Stimulated activated naive CD4-positive, alpha-beta T cell treated with Interleukin-2 at 50 U/mL for 16 hours (primary cell): ENCODE data around the gene INAVA.

Experiments
- DNase-seq: peaks from one replicate; lab custom pipeline; 2025; lab: John Stamatoyannopoulos, UW

Gene INAVA, protein sequence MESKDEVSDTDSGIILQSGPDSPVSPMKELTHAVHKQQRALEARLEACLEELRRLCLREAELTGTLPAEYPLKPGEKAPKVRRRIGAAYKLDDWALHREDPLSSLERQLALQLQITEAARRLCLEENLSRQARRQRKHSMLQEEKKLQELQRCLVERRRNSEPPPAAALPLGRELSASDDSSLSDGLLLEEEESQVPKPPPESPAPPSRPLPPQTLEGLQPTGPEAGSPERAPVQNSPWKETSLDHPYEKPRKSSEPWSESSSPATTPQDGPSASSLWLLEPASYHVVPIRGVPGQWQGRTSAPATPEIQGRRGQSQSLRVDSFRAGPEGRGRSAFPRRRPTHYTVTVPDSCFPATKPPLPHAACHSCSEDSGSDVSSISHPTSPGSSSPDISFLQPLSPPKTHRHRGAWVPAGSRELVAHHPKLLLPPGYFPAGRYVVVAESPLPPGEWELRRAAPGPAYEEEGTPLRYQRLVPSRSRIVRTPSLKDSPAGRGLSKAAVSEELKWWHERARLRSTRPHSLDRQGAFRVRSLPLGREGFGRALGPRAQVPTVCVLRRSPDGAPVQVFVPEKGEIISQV

DNA sequence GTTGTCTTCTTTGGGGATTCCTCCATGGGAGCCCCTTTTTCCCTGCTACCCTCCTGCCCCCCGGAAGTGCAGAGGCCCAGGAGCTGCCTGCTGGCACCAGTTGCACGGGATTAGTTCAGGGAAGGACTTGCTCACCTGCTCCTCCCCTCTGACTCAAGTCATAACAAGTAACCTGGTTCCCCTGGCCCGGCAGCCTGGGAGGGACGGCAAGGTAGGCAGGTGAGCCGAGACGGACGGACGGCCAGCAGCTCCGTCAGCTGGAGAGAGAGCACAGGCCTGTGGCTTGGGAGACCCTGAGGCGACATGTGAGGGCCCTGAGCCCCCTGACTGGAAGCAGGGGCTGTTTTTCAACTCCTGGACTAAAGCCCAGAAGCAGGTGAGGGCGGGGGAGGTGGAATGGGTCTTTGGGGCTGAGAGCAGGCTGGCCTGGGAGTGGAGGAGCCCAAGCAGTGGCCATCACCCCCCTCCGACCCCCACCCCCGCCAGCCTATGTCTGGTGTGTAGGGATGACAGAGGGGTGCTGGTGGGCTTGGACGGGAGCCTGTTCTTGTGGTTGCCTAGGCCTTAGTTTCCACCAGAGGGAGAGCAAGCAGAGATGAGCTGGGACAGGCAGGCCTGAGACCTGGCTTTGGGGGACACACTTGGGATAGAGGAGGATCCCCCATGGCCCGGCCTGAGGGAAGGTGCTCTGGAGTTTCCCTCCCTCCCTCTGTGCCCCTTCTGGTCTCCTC, at the start of gene INAVA:
TSS of gene INAVA (plus strand) at position 189 of the 731 bp plus-strand sequence. CDS start 3,501 bp downstream, outside the sequence.
- no peak for DNase-seq

DNA sequence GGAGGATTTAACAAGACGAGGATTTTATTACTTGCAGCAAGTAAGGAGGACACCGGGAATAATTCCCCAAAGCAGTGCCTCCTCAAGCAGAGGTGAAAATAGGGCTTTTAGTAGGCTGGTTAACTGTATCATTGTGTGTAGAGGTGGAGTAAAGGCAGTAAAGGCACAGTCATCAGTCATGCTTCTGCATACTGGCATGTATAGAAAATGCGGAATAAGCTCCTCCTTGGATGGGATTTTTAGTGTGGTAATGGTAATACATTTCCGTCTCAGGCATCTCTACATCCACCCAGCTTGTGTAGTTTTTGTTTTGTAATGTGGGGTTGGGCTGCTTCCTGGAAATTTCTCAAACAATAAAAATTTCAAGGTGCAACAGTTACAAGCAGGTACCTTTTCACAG, 49.3 kb upstream of the INAVA start:
- DNase-seq, result no peak

DNA sequence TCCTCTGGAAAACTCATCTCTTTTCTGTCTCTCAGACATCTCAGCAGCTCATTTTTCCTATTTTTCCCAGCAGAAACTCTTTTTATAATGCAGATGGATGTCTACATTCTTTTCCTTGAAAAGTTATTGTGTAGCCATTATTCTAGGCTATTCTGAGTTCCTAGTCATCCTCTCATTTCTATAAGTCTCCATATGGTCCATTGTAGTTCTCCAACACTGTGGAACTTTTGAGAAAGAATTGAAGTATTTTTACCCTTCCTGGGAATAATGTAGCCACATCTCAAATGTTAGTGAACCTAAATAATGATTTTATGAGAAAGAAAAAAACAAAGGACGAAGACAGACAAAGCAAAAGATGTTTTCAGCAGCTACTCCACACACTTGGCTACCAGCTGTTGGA, 48.3 kb upstream of the INAVA start:
- no peak for DNase-seq

DNA sequence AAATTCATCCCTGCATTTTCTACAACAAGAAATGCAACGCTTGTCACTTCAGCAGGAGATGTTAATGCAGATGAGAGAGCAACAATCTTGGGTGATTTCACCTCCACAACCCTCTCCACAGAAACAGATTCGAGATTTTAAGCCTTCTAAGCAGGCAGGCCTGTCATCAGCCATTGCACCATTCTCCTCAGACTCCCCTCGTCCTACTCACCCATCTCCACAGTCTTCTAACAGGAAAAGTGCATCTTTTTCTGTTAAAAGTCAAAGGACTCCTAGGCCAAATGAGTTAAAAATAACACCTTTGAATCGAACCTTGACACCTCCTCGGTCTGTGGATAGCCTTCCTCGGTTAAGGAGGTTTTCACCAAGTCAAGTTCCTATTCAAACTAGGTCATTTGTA, 45.3 kb upstream of the INAVA start:
- no peak for DNase-seq

DNA sequence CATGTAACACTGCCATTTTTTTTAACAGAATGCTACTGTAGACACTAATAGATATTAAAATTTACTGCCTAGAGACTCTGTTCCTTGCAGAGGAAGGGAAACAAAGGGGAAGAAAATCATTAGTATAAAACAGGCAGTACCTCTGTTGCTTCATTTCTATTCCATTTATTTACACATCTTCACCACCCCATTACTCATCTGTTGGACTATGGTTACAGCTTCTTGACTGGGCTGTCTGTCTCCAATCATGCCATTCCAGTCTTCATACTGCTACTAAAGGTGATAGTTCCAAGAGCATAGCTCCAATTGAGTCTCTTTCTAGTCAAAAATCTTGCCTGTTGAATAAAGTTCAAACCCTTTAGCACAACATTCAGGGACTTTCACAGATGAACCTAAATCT, 44.1 kb upstream of the INAVA start:
- no peak for DNase-seq

DNA sequence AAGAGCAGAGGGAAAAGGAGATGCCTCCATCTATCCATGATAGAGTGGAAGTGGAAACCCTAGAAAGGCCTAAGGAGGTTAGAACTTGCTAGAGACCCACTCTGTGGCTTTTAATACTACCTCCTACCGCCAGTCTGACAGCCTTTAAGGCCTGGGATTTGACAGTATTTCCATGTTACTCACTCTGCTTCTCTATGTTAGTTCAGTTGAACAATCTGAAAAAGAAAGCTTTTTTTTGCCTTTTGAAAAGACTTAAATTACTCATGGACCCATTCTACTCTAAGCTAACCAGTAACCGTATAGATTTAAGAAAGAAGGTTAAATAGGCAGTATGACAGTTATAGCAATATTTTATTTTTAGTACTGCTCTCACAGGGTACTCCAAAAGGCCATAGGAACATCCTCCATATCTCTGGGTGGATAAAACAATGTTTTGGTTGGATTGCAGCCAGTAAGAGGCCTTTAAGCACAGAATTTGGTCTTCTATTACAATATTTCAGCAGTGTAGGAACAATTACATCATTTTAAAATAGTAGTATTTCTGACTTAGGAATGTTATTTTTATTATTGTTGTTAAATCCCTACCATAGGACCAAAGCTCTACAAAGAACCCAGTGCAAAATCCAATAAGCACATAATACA, 37.9 kb upstream of the INAVA start:
- DNase-seq, result no peak

DNA sequence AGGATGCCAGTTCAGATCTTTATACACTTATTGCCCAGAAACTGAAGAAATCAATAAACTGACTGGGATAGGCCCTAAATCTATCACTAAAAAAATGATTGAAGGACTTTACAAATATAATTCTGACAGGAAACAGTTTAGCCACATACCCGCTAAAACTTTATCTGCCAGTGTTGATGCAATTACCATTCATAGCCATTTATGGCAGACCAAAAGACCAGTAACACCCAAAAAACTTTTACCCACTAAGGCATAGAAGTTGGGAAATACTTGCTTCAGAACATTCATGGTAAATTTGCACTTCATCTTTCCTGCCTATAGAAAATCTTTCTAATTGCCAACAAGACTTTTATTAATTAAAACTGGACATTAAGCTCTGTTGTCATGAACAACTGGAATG, 36.9 kb upstream of the INAVA start:
- no peak for DNase-seq

DNA sequence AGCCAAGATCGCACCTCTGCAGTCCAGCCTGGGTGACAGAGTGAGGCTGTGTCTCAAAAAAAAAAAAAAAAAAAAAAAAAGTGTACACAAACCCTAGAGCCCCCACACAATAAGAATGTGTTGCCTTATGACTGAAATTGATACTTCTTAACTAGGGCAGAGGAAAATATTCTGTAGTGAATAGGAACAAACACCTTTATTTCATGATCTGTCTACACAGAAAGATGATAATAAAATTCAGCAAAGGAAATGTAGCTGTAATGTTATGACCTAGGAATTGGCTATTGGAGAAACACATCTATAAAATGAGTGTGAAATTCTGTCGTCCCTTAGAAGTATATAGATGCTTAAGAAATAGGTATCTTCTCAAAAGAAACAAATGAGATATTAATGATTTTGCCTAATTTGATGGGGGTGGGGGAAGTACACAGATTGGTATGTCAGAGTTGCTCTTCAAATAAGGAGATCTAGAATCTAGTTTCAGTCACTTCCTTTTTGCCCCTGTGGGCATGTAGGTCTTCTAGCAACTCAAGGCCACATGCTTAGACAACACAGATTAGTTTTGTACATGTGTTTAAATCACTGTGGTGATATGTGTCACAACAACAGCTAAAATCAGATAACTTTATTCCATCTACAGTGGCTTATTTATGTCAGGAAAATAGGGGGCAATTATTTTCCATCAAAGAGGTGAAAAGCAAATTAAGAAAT, 32.6 kb upstream of the INAVA start:
- no peak for DNase-seq

DNA sequence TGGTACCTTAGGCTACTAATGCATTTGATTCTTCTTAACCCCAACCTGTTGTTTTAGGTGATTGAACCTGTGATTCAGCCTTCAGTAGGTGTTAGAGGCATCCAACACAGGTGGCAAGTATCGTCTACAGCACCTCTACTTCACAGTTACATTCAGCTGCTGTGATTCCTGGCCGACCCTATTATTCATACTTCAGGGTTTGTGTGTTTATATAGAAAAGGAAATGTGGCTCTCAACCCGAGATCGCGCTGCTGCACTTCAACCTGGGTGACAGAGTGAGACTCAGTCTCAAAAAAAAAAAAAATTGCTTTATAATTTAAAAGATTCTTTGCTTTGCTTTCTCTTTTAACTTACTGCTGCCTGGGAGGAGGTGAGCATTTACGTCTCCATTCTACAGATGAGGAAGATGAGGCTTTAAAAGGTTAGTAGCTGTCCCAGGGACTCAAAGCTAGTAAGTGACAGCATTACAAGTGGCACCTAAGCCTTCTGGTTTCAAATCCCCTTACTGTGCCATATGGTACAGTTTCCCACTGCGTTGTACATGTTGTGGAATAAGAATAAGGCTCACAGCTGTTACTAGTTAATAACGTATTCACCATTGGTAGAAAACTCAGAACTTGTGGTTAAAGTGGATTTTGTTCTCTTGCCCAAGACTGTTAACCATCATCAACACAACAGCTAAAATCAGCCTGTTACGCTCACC, 31.8 kb upstream of the INAVA start:
- DNase-seq, result no peak

DNA sequence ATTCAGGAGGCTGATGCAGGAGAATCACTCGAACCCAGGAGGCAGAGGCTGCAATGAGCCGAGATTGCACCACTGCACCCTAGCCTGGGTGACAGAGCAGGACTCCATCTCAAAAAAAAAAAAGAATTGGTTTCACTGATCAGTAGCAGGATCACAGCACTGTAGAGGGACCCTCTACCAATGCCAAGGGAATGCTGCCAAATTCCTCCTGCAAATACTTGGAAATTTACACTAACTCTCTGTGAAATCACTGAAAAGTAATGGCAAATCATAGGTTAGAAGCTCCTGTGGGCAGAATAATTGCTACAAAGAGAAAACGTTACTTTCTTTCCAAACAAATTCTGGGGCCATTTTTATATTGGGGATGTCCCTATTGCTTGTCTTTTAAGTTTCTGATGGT, 28.6 kb upstream of the INAVA start:
- DNase-seq, result no peak

DNA sequence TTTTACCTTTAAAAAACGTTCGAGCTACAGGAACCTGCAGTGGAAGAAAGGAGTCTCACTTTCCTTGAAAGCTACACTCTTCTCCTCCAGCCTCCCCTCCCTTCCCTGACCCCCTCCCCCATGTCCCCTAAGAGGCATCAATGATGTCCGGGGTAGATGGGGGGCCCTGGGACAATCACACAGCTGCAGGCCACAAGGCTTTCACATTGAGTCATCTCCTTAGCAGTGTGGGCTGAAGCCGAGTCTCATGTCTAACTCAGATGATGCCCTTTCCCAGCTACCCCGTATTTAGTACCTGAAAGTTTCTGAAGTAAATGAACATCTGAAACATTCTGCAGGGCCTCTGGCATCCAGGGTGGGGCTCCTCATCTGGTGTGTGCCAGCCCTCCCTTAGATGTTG, 28.2 kb upstream of the INAVA start:
- peak; percentile 61 for DNase-seq

DNA sequence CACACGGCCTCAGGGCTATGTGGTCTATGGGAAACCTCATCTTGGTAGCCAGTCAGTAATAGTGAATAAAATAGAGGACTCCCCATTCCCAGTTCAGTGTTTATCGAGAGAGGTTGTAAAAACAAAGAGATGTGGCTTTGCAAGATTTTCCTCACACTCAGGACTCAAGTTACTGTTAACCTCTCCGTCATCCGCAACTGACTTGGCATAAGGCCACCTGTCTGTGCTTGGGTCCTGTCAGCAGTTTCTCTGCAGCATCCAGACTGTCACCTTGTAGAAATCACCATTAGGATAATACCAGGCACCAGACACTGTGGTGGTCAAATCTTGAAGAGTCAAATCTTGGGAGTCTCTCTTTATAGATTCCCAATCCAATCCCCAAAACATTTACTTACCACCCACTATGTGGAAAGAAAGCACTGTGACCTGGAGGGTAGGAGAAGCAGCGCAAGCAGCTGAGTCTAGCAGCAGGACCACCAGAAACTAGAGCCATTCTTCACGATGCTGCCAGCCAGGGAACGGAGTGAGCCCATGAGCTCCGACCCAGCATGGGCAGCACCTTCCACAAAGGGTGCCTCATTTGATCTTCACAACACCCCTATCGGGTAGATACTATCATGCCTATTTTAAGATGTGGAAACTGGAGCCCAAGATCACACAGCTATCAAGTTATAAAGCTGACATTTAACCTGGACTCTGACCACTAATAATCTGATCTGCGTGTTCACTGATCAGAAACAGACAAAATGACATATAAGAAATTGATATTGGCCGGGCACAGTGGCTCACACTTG, 27.5 kb upstream of the INAVA start:
- no peak for DNase-seq

DNA sequence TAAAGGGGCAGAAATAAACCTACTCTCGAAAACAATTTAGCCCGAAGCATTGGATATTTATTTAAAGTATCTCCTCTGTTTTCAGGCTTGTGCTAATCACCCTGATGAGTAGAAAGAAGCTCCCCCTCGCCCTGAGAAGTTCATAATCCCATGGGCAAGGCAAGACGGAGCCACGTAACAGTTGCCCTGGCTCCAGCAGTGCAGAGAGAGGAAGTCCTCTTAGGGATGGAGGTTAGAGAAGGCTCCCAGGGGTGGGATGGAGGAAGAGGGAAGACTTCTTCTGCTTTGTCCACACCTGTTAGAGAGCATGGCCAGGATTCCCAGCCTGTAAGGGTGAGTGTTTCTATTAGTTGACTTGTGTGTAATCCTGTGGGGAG, 25.3 kb upstream of the INAVA start:
- no peak for DNase-seq

DNA sequence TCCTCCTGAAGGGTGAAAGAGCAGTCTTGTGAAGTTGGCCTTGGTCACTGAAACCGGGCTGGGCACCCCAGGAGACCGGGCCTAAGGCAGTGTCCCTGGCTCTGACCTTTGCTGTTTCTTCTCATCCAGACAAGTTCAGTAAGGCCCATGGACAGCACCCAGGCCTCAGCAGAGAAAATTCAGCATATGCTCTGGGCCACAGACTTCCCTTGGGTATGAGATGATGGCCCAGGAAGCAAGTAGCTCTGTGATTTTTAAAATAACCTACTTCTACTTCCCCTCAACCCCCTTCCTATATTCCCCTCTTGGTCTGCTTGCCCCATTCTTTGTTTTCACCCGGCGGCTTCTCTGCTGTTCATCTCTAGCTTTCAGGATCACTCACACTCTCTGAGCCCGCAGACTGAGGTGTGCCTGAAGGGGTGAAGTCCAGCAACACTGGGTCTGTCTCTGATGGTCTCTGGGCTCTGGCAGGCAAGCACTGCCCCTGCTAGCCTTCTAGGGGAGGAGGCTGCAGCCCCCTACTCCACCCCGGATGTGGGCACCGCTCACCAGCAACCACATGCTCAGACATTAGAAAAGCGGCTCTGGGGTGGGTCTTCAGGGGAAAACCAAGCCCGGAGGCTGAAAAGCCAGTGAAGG, 24.8 kb upstream of the INAVA start:
- DNase-seq, result peak; percentile 29

DNA sequence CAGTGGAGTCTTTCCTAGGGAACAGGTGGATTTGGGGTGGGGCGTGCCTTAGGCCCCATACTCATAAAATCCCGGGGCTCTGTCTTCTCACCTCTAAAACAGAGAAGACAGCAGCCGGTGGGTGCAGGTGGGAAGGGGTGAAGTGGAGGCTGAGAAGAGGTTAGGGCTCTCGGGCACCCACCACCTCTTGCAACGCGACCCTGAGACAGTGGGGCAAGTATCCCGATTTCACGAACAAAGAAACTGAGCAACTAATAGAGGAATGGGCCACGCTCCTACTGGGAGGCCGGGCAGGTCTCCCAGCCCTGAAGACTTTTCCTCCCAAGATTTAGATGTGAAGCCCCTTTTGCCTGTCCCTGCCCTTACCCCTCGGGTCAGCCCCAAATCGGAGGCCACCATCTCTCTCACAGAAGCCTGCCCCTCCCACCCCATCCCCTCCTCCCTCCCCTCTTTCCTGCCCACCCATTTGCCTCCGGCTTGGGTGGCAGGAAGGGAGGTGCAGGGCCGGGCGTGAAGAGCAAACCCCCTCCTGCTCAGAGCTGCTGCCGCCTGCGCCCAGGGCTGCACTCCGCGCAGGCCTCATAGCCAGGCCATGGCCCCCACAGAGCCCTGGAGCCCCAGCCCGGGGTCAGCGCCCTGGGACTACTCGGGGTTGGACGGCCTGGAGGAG, 22.1 kb upstream of the INAVA start, which contains the start of gene GPR25:
TSS of gene GPR25 (plus strand) at position 536 of the 670 bp plus-strand sequence. CDS start at position 593, 57 bp downstream.
- DNase-seq, result no peak

DNA sequence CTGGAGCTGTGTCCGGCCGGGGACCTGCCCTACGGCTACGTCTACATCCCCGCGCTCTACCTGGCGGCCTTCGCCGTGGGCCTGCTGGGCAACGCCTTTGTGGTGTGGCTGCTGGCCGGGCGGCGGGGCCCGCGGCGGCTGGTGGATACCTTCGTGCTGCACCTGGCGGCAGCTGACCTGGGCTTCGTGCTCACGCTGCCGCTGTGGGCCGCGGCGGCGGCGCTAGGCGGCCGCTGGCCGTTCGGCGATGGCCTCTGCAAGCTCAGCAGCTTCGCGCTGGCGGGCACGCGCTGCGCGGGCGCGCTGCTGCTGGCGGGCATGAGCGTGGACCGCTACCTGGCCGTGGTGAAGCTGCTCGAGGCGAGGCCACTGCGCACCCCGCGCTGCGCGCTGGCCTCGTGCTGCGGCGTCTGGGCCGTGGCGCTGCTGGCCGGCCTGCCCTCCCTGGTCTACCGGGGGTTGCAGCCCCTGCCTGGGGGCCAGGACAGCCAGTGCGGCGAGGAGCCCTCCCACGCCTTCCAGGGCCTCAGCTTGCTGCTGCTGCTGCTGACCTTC, 21.5 kb upstream of the INAVA start:
- no peak for DNase-seq

DNA sequence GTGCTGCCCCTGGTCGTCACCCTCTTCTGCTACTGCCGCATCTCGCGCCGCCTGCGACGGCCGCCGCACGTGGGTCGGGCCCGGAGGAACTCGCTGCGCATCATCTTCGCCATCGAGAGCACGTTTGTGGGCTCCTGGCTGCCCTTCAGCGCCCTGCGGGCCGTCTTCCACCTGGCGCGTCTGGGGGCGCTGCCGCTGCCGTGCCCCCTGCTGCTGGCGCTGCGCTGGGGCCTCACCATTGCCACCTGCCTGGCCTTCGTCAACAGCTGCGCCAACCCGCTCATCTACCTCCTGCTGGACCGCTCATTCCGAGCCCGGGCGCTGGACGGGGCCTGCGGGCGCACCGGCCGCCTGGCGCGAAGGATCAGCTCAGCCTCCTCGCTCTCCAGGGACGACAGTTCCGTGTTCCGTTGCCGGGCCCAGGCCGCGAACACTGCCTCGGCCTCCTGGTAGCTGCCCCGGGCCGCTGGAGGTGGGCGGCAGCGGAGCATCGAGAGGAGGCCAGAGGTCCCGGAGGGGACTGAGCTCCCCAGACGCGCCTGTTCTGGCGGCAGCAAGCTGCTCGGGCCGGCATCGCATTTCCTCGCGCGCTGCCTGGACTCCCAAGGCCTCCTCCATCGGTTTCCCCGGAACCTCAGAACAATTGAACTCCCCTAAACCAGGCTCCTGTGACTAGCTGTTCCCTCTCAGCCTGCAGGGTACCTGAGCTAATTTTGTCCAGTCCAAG, 20.9 kb upstream of the INAVA start:
- DNase-seq, result no peak

DNA sequence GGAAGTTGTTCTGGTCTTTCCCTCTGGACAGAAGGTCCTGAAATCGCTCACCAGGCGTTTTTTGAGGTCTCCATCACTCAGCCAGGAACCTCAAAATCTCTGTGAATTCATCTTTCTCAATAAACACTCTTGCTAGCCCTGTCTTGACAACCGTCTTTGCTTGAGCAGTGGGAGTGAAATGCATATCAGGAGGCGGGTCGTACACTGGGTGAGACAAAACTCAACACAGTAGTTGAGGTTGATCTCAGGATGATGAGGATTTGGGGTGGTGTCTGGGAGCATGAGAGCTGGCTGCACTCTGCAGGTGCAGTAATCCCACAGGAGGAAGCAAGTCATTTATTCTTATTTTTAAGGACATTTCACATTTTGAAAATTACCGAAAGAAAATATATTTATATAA, 20.0 kb upstream of the INAVA start:
- DNase-seq, result no peak
